HepG2 (cell line): Measurements from ENCODE around the gene STK4. TPM values are rescaled to one million over a fixed set of nuclear protein-coding genes. Genes with fewer than 3 reads are reported as not detected.
A peak's percentile ranks its signal among the peaks of the same experiment; 100 is the strongest.

ENCODE experiments used
- CCDC6 ChIP-seq: sonication (generic); formaldehyde crosslinking; IDR thresholded peaks from 2 replicates; pipeline ENCODE4 v1.8.1; 2022; ENCODE audit warnings: mild to moderate bottlenecking, missing genetic modification reagents, moderate library complexity
- EED ChIP-seq: sonication (generic); formaldehyde crosslinking; IDR thresholded peaks from 2 replicates; pipeline ENCODE4 v1.5.0; 2020; ENCODE audit warnings: mild to moderate bottlenecking, missing genetic modification reagents
- ERF ChIP-seq: IDR thresholded peaks from 2 replicates; pipeline ENCODE4 v1.6.1; 2018; ENCODE audit warnings: missing biosample characterization, missing genetic modification reagents
- GMEB1 ChIP-seq: sonication (generic); formaldehyde crosslinking; IDR thresholded peaks from 2 replicates; pipeline ENCODE4 v1.5.1; 2020; ENCODE audit warnings: missing genetic modification reagents, mild to moderate bottlenecking, borderline replicate concordance
- KMT2B ChIP-seq: IDR thresholded peaks from 2 replicates; pipeline ENCODE4 v1.6.1; 2016; ENCODE audit warnings: missing genetic modification reagents, missing compliant biosample characterization
- MAZ ChIP-seq, 2 experiments: sonication (generic) in 1 of 2; formaldehyde crosslinking in 1 of 2; IDR thresholded peaks; 2 replicates each; pipeline versions ENCODE4 v1.5.0 to v1.6.1; 2012 to 2020; ENCODE audit warnings: low read depth in 2 of 2, mild to moderate bottlenecking in 2 of 2, borderline replicate concordance in 1 of 2, improper control_type of control experiment in 1 of 2, low read length in 1 of 2, missing genetic modification reagents in 1 of 2, moderate library complexity in 1 of 2
- MIXL1 ChIP-seq: IDR thresholded peaks from 2 replicates; pipeline ENCODE4 v1.6.1; 2016
- POGK ChIP-seq: sonication (generic); formaldehyde crosslinking; conservative IDR thresholded peaks from 2 replicates; pipeline ENCODE4 v1.8.0; 2022; ENCODE audit warnings: mild to moderate bottlenecking, moderate library complexity, missing genetic modification reagents
- RAD21 ChIP-seq: fragments of 450-650 bp; formaldehyde crosslinking; IDR thresholded peaks from 2 replicates; pipeline ENCODE4 v1.5.0; 2020; ENCODE audit warnings: mild to moderate bottlenecking
- STAG1 ChIP-seq: sonication (generic); formaldehyde crosslinking; IDR thresholded peaks from 2 replicates; pipeline ENCODE4 v1.4.0; 2020; ENCODE audit warnings: missing genetic modification reagents
- TCF7 ChIP-seq: sonication (generic); IDR thresholded peaks from 2 replicates; pipeline ENCODE4 v1.6.1; 2016; ENCODE audit warnings: antibody characterized with exemption, low read depth
- THAP9 ChIP-seq: sonication (generic); formaldehyde crosslinking; IDR thresholded peaks from 2 replicates; pipeline ENCODE4; 2020; ENCODE audit warnings: missing genetic modification reagents, mild to moderate bottlenecking, borderline replicate concordance
- XRCC5 ChIP-seq: fragments of 200-400 bp; formaldehyde crosslinking; optimal IDR thresholded peaks from 2 replicates; pipeline ENCODE3; 2017; ENCODE audit warnings: mild to moderate bottlenecking, low read length
- ZNF431 ChIP-seq: sonication (generic); formaldehyde crosslinking; IDR thresholded peaks from 2 replicates; pipeline ENCODE4 v1.9.0; 2022; ENCODE audit warnings: missing genetic modification reagents, low read depth, mild to moderate bottlenecking, borderline replicate concordance
- ZNF75D ChIP-seq: sonication (generic); formaldehyde crosslinking; IDR thresholded peaks from 2 replicates; pipeline ENCODE4 v1.8.1; 2023; ENCODE audit warnings: missing genetic modification reagents, mild to moderate bottlenecking, borderline replicate concordance
- polyA plus RNA-seq, 8 experiments: library from polyadenylated mRNA; depleted of rRNA in 3 of 8; stranded (reverse) in 7 of 8; unstranded in 1 of 8; fragments of >200 nt; fragmentation: Illumina TruSeq in 4 of 8; extraction: Trizol in 4 of 8; gene quantifications; 2 replicates each; pipeline versions ENCODE4 v1.2.1 to v1.2.3, GENCODE V29; 2011 to 2016; ENCODE audit warnings: low read depth in 4 of 8, missing spikeins in 1 of 8, mixed read lengths in 1 of 8; ENCODE audit not compliant: insufficient read depth in 1 of 8
- total RNA-seq, 5 experiments: library from RNA; depleted of rRNA; stranded (reverse); fragments of >200 nt; fragmentation: Illumina TruSeq; extraction: Trizol; gene quantifications; 2 replicates each; pipeline ENCODE4 v1.2.3, GENCODE V29; 2016; ENCODE audit warnings: low read depth in 1 of 5
- TF ChIP-seq, protein P1 (sequence below): sonication (generic); formaldehyde crosslinking; conservative IDR thresholded peaks from 2 replicates; pipeline ENCODE4 v1.8.0; 2022; ENCODE audit warnings: missing genetic modification reagents
- TF ChIP-seq, protein P2 (sequence below): IDR thresholded peaks from 2 replicates; pipeline ENCODE4 v1.6.1; 2016; ENCODE audit warnings: low read depth, borderline replicate concordance
- TF ChIP-seq, protein P3 (sequence below): sonication (generic); formaldehyde crosslinking; IDR thresholded peaks from 2 replicates; pipeline ENCODE4 v1.8.0; 2023; ENCODE audit warnings: mild to moderate bottlenecking, missing genetic modification reagents

STK4 gene
- total and polyA plus RNA-seq, 2 of the 13 experiments (the other 11 are each of a cell fraction or from before 2014, with no cell fraction given), result 25.6 to 38.3 TPM

GRCh38 chr20:45095805-45096238 is 129.5 kb downstream of the STK4 start (continued):
- TF ChIP-seq, protein P1, sequence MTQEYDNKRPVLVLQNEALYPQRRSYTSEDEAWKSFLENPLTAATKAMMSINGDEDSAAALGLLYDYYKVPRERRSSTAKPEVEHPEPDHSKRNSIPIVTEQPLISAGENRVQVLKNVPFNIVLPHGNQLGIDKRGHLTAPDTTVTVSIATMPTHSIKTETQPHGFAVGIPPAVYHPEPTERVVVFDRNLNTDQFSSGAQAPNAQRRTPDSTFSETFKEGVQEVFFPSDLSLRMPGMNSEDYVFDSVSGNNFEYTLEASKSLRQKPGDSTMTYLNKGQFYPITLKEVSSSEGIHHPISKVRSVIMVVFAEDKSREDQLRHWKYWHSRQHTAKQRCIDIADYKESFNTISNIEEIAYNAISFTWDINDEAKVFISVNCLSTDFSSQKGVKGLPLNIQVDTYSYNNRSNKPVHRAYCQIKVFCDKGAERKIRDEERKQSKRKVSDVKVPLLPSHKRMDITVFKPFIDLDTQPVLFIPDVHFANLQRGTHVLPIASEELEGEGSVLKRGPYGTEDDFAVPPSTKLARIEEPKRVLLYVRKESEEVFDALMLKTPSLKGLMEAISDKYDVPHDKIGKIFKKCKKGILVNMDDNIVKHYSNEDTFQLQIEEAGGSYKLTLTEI (CRISPR knock-in tag), result no peak
- no peak for TF ChIP-seq CCDC6
- TF ChIP-seq ZNF431, result no peak
- TF ChIP-seq RAD21 (CRISPR knock-in tag), result peak; percentile 67
- TF ChIP-seq KMT2B (CRISPR knock-in tag), result no peak
- peak; percentile 58 for TF ChIP-seq XRCC5
- no peak for TF ChIP-seq POGK (CRISPR knock-in tag)
- TF ChIP-seq ERF (CRISPR knock-in tag), result 0 out of 2 replicates have a peak, but pooled peaks have one; percentile 41
- no peak for TF ChIP-seq MAZ (IDR thresholded peaks at IDR 0.05; ENCODE audit: borderline replicate concordance, low read depth, low read length)
- no peak for TF ChIP-seq MAZ (CRISPR knock-in tag; IDR thresholded peaks at IDR 0.05; ENCODE audit: low read depth)
- TF ChIP-seq, protein P2, sequence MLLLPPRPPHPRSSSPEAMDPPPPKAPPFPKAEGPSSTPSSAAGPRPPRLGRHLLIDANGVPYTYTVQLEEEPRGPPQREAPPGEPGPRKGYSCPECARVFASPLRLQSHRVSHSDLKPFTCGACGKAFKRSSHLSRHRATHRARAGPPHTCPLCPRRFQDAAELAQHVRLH (CRISPR knock-in tag), result no peak
- TF ChIP-seq GMEB1 (CRISPR knock-in tag), result no peak
- no peak for TF ChIP-seq EED (CRISPR knock-in tag)
- TF ChIP-seq ZNF75D (CRISPR knock-in tag), result no peak
- TF ChIP-seq THAP9 (CRISPR knock-in tag), result no peak
- TF ChIP-seq MIXL1 (CRISPR knock-in tag), result no peak
- TF ChIP-seq TCF7, result no peak
- TF ChIP-seq STAG1 (CRISPR knock-in tag), result peak; percentile 76
- TF ChIP-seq, protein P3, sequence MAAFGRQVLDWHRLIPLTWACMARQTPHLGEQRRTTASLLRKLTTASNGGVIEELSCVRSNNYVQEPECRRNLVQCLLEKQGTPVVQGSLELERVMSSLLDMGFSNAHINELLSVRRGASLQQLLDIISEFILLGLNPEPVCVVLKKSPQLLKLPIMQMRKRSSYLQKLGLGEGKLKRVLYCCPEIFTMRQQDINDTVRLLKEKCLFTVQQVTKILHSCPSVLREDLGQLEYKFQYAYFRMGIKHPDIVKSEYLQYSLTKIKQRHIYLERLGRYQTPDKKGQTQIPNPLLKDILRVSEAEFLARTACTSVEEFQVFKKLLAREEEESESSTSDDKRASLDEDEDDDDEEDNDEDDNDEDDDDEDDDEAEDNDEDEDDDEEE (CRISPR knock-in tag), result no peak
